Naive thymus-derived CD8-positive, alpha-beta T cell (primary cell): ENCODE data around the gene POMT1. TPM values are rescaled to one million over a fixed set of nuclear protein-coding genes. Genes with fewer than 3 reads are reported as not detected.
"Not testable (repeated sequence)": the region's sequence is repeated elsewhere in the genome, so short reads cannot be mapped to it uniquely, and the experiment has no call there.

Experiments used
- ATAC-seq, 2 donors: fragments of 150-1000 bp; cut with Tn5 transposase in 1 of 2; sonication (Bioruptor Pico), chemical (Tn5 transposase) in 1 of 2; 1 replicate in 1 of 2; 2 replicates in 1 of 2; pipeline ENCODE4 v1.10.0; 2021; ENCODE audit warnings: mild to moderate bottlenecking in 2 of 2, moderate library complexity in 2 of 2
- POLR2A ChIA-PET: fragments of 350-600 bp; sonication (Branson Sonifier 250); formaldehyde crosslinking; loops from one replicate; lab custom pipeline; 2021; ENCODE audit warnings: antibody characterized with exemption; lab: Charles Lee
- DNase-seq, 10 donors: peaks; one replicate each; pipeline versions ENCODE4 v3.0.0 to v3.0.0-alpha.2; 2020 to 2022
- H3K27ac Mint-ChIP-seq, 10 donors: one replicate each; pipeline ENCODE4 v1.8.0; 2020 to 2022; ENCODE audit warnings: mild to moderate bottlenecking in 10 of 10, mixed read lengths in 10 of 10, moderate library complexity in 4 of 10, inconsistent platforms in 1 of 10
- H3K27me3 Mint-ChIP-seq, 5 donors: one replicate each; pipeline ENCODE4 v1.8.0; 2021 to 2022; ENCODE audit warnings: mixed read lengths in 5 of 5
- H3K36me3 Mint-ChIP-seq, 3 donors: one replicate each; pipeline ENCODE4 v1.8.0; 2020 to 2022; ENCODE audit warnings: mixed read lengths in 3 of 3, mild to moderate bottlenecking in 2 of 3, inconsistent platforms in 1 of 3
- H3K4me1 Mint-ChIP-seq, 4 donors: one replicate each; pipeline ENCODE4 v1.8.0; 2021 to 2022; ENCODE audit warnings: mixed read lengths in 4 of 4
- H3K4me3 Mint-ChIP-seq, 10 donors: one replicate each; pipeline ENCODE4 v1.8.0; 2020 to 2022; ENCODE audit warnings: mild to moderate bottlenecking in 10 of 10, mixed read lengths in 10 of 10, moderate library complexity in 6 of 10, inconsistent platforms in 1 of 10
- H3K9me3 Mint-ChIP-seq, 9 donors: one replicate each; pipeline ENCODE4 v1.8.0; 2020 to 2022; ENCODE audit warnings: mixed read lengths in 9 of 9, mild to moderate bottlenecking in 3 of 9, inconsistent platforms in 1 of 9, moderate library complexity in 1 of 9
- polyA plus RNA-seq, 3 donors: library from polyadenylated mRNA; unstranded; fragments of 300-500 nt; fragmentation: Illumina TruSeq; gene quantifications; one replicate each; pipeline ENCODE4 v1.2.3, GENCODE V29; 2021
- total RNA-seq, 8 experiments: library from RNA in 2 of 8; stranded (reverse) in 2 of 8; gene quantifications; one replicate each; pipeline ENCODE4 v1.2.3 and lab custom pipeline; 2021 to 2026

Gene POMT1, protein sequence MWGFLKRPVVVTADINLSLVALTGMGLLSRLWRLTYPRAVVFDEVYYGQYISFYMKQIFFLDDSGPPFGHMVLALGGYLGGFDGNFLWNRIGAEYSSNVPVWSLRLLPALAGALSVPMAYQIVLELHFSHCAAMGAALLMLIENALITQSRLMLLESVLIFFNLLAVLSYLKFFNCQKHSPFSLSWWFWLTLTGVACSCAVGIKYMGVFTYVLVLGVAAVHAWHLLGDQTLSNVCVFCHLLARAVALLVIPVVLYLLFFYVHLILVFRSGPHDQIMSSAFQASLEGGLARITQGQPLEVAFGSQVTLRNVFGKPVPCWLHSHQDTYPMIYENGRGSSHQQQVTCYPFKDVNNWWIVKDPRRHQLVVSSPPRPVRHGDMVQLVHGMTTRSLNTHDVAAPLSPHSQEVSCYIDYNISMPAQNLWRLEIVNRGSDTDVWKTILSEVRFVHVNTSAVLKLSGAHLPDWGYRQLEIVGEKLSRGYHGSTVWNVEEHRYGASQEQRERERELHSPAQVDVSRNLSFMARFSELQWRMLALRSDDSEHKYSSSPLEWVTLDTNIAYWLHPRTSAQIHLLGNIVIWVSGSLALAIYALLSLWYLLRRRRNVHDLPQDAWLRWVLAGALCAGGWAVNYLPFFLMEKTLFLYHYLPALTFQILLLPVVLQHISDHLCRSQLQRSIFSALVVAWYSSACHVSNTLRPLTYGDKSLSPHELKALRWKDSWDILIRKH
- total RNA-seq = 10 to 100 TPM; 48.2 to 48.9 TPM
- polyA plus RNA-seq = 10 to 100 TPM in 2 of 3 donors, 1 to 10 TPM in 1; 7.4 to 11.1 (median 10.5) TPM
- 26.7 to 149 (median 50.2) reads per million in 6 experiments for total RNA-seq (lab: John Stamatoyannopoulos, UW)

DNA sequence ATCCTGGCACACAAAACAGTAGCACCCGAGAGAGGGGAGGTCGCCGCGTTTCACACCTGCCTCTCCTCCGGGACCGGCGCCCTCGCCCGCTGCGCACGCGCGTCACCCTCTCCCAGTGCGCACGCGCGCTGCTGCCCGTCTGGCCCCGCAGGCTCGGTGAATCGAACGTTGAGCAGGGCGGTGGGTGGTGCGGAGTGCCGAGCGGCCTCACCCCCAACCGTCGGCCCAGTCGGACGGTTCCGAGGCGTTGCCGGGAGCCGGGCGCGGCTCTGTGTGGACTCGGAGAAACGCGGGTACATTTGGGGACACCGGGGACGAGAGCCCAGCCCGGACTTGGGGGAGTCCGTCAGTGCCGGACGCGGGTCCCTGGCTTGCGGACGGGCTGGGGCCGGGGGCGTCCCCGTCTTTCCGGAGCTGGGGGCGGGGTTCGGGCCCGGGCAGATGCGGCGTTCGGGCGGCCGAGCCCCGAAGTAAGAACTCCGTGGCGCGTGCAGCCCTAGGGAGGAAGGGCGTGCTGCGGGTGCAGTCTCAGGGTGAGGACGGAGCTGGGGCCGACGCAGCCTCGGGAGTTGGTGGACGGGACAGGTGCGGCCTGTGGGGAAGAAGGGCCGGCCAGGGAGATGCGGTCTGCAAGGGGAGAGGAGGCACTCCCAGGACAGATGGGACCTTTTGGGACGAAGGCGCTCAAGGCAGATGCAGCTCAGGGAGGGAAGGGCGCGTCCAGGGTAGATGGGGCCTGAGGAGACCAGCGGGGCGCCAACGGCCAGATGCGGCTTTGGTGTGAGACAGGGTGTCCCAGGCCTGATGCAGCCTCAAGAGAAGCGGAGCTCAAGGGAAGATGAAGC lies at the start of gene POMT1:
POMT1 (plus strand) TSS at position 138 of the 845 bp plus-strand sequence. CDS start 1,301 bp downstream, outside the sequence.
- Mint-ChIP-seq H3K27ac (peak within 1 kb of the TSS; percentile 86 to 98 (median 94)), H3K36me3 (peaks cover 0 to 23% (median 0%) of the 10 kb centered on the region in 3 donors), H3K9me3 (no peaks in the 10 kb centered on the region), H3K4me1 (peaks cover 34 to 75% (median 63%) of the 10 kb centered on the region in 4 donors), H3K4me3 (peak within 1 kb of the TSS; percentile 90 to 97 (median 93)), H3K27me3 (no peaks in the 10 kb centered on the region)
- peak; percentile 83 to 93 (median 87) for DNase-seq
- ATAC-seq = peak; percentile 57 to 61
- POLR2A ChIA-PET = interaction anchor here (0.7 to 1.0 kb wide), 6 partner anchors 76 to 153 kb away, joined by 3 to 7 read pairs (median 4); no protein-coding TSS in a partner anchor

DNA sequence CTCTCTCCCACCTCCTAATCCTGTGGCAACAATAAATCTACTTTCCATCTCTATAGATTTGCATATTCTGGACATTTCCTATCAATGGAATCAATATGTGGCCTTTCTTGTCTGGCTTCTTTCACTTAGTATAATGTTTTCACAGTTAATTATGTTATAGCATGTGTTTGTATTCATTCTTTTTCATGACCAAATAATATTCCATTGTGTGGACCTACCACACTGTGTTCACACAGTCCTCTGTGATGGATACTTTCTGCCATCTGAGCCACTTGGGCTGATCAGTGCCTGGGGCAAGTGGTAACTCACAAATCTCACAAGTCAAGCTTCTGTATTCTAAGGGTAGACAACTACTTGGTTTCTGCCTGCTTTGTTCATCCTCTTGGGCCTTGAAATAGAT lies 48.7 kb upstream of the POMT1 start:
- peaks cover 1 to 91% (median 26%) of the 10 kb centered on the region in 3 donors for H3K36me3 Mint-ChIP-seq
- POLR2A ChIA-PET = no interaction called here
- peak overlapping the region in 3 of 10 donors; percentile 24 to 74 (median 31) for H3K27ac Mint-ChIP-seq
- ATAC-seq = no peak
- peaks cover 11 to 23% (median 14%) of the 10 kb centered on the region in 4 donors for H3K4me1 Mint-ChIP-seq
- no peaks in the 10 kb centered on the region for H3K9me3 Mint-ChIP-seq
- no peak for DNase-seq
- H3K4me3 Mint-ChIP-seq = no peak overlapping the region
- no peaks in the 10 kb centered on the region for H3K27me3 Mint-ChIP-seq

DNA sequence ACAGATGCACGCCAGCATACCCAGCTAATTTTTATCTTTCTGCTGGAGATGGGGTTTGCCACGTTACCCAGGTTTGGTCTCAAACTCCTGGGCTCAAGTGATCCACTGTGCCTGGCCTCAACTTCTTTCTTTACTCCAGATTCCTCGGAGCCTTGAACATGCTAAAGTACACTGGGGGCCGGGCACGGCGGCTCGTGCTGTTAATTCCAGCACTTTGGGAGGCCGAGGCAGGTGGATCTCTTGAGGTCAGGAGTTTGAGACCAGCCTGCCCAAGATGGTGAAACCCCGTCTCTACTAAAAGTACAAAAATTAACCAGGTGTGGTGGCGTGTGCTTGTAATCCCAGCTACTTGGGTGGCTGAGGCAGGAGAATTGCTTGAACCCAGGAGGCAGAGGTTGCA lies 47.1 kb upstream of the POMT1 start:
- not testable (repeated sequence) for H3K27me3 Mint-ChIP-seq, H3K4me3 Mint-ChIP-seq, H3K9me3 Mint-ChIP-seq, ATAC-seq, DNase-seq
- POLR2A ChIA-PET = interaction anchor here (0.5 to 0.7 kb wide), 3 partner anchors 8 to 177 kb away, joined by 3 read pairs; no protein-coding TSS in a partner anchor
- peaks cover 11 to 27% (median 15%) of the 10 kb centered on the region in 4 donors for H3K4me1 Mint-ChIP-seq
- H3K27ac Mint-ChIP-seq = peak overlapping the region in 2 of 10 donors; percentile 61 to 66
- H3K36me3 Mint-ChIP-seq = peaks cover 0 to 91% (median 28%) of the 10 kb centered on the region in 3 donors

DNA sequence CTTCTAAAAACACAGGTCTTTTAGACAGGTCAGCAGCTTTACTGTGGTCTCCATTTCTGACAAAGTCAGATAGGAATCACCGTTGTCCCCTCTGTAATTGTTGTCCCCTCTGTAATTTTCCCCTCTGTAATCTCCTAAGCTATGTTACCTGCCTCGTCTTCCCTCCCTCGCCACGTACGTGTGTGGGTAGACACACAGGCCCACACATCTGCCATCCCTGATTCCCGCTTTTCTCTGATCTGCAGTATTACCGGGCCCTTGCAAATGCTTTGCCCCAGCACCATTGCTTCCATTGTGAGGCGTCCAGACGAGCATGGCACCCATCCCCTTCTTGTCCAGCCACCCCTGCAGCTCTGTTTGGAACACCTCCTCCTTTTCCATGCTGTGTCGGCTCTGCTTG lies 45.0 kb upstream of the POMT1 start:
- Mint-ChIP-seq H3K4me3 (no peak overlapping the region), H3K4me1 (peaks cover 6 to 25% (median 20%) of the 10 kb centered on the region in 4 donors), H3K27me3 (no peaks in the 10 kb centered on the region), H3K9me3 (no peaks in the 10 kb centered on the region), H3K27ac (peak overlapping the region in 6 of 10 donors; percentile 30 to 89 (median 56)), H3K36me3 (peaks cover 4 to 89% (median 28%) of the 10 kb centered on the region in 3 donors)
- POLR2A ChIA-PET = interaction anchor here (1.6 to 2.1 kb wide), 2 partner anchors 10 to 108 kb away, joined by 3 to 6 read pairs; no protein-coding TSS in a partner anchor
- DNase-seq (no peak), ATAC-seq (no peak)

DNA sequence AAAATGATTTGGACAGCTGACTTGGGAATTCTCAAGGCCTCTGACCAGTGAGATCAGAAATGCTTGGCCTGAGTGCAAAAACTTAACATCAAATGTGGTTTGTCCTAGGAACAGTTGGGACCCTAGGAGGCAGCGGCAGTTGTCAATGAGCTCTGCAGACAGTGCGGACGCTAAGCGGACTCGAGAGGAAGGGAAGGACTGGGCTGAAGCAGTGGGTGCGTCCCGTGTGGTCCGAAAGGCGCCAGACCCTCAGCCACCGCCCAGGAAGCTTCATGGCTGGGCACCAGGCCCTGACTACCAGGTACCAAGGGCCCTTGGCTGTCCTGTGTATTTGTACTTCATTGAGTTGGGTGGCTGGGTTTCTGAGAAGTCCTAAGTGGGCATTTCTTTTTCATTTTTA lies 43.7 kb upstream of the POMT1 start:
- peaks cover 4 to 93% (median 25%) of the 10 kb centered on the region in 3 donors for H3K36me3 Mint-ChIP-seq
- POLR2A ChIA-PET = interaction anchor here (2.1 kb wide), 1 partner anchor 9 kb away, joined by 6 read pairs; no protein-coding TSS in a partner anchor
- peak overlapping the region in 5 of 10 donors; percentile 1 to 79 (median 37) for H3K27ac Mint-ChIP-seq
- H3K4me1 Mint-ChIP-seq = peaks cover 3 to 20% (median 16%) of the 10 kb centered on the region in 4 donors
- H3K27me3 Mint-ChIP-seq = no peaks in the 10 kb centered on the region
- no peak overlapping the region for H3K4me3 Mint-ChIP-seq
- ATAC-seq = no peak
- H3K9me3 Mint-ChIP-seq = no peaks in the 10 kb centered on the region
- no peak for DNase-seq

DNA sequence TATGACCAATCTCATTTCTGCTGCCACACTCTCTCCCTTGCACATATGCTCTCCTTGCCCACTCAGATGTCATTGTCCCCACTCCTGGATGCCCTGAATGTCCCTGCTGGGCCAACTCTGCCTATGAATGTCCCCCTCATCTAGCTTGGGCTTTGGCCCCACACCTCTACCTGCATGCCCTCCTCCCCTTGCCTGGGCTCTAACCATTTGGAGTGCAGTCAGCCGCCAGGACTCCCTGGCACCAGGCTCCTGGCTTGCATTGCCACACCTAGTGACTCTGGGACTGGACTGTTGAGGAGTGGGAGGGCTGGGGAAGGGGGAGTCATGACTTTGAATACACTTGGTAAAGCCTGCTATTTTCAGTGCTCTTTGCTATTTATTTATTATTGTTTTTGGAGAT lies 41.6 kb upstream of the POMT1 start:
- Mint-ChIP-seq H3K4me3 (peak overlapping the region in 1 of 10 donors; percentile 48), H3K27me3 (no peaks in the 10 kb centered on the region), H3K9me3 (no peaks in the 10 kb centered on the region), H3K27ac (peak overlapping the region in 7 of 10 donors; percentile 2 to 78 (median 61)), H3K36me3 (peaks cover 4 to 96% (median 30%) of the 10 kb centered on the region in 3 donors), H3K4me1 (peaks cover 3 to 22% (median 16%) of the 10 kb centered on the region in 4 donors)
- POLR2A ChIA-PET = no interaction called here
- DNase-seq (no peak), ATAC-seq (no peak)

DNA sequence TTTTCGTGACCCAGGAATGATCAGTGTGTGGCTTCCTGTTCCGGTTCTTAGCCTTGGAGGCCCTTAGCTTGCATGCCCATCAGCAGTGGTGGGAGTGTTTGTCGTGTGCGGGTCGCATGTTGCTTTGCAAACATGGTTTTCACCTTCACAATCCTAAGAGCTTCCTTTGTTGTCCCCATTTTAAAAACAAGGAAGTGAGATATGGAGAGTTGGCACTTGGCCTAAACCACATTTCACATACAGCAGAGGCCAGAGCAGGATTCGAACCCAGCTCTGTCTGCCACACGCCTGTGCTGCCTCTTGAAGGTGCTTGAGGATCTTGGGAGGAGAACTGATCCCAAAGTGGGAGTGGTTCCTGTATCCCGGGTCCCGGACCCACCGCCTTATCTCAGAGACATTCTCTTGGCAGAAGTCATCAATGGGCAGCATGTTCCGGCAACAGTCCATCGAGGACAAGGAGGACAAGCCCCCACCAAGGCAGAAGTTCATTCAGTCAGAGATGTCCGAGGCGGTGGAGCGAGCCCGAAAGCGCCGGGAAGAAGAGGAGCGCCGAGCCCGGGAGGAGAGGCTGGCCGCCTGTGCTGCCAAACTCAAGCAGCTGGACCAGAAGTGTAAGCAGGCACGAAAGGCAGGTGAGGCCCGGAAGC lies 38.2 kb upstream of the POMT1 start:
- POLR2A ChIA-PET = interaction anchor here (0.6 to 0.8 kb wide), 2 partner anchors 16 to 103 kb away, joined by 3 read pairs; no protein-coding TSS in a partner anchor
- no peak for ATAC-seq
- Mint-ChIP-seq H3K4me3 (no peak overlapping the region), H3K27me3 (no peaks in the 10 kb centered on the region), H3K27ac (peak overlapping the region in 2 of 10 donors; percentile 9 to 22), H3K9me3 (no peaks in the 10 kb centered on the region), H3K36me3 (peaks cover 4 to 91% (median 16%) of the 10 kb centered on the region in 3 donors), H3K4me1 (peaks cover 3 to 21% (median 13%) of the 10 kb centered on the region in 4 donors)
- no peak for DNase-seq

DNA sequence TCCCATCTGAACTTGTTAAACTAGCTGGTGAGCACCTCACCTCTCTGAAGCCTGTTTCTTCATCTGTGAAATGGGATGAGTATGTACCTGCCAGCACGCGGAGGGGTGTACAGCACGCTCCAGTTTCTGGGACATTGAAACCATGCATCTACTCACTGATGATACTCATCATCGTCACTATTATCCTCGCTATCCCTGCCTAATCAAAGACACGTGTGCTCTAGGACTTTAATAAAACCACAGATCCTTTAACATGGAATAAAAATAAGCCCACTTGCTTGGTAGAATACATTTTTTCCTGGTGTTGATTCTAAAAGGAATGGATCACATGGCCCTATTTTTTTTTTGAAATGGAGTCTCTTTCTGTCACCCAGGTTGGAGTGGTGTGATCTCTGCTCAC lies 37.3 kb upstream of the POMT1 start:
- POLR2A ChIA-PET = no interaction called here
- no peaks in the 10 kb centered on the region for H3K9me3 Mint-ChIP-seq
- H3K4me3 Mint-ChIP-seq = no peak overlapping the region
- H3K4me1 Mint-ChIP-seq = peaks cover 3 to 23% (median 17%) of the 10 kb centered on the region in 4 donors
- DNase-seq (no peak), ATAC-seq (no peak)
- peak overlapping the region in 1 of 10 donors; percentile 6 for H3K27ac Mint-ChIP-seq
- peaks cover 8 to 91% (median 17%) of the 10 kb centered on the region in 3 donors for H3K36me3 Mint-ChIP-seq
- no peaks in the 10 kb centered on the region for H3K27me3 Mint-ChIP-seq

DNA sequence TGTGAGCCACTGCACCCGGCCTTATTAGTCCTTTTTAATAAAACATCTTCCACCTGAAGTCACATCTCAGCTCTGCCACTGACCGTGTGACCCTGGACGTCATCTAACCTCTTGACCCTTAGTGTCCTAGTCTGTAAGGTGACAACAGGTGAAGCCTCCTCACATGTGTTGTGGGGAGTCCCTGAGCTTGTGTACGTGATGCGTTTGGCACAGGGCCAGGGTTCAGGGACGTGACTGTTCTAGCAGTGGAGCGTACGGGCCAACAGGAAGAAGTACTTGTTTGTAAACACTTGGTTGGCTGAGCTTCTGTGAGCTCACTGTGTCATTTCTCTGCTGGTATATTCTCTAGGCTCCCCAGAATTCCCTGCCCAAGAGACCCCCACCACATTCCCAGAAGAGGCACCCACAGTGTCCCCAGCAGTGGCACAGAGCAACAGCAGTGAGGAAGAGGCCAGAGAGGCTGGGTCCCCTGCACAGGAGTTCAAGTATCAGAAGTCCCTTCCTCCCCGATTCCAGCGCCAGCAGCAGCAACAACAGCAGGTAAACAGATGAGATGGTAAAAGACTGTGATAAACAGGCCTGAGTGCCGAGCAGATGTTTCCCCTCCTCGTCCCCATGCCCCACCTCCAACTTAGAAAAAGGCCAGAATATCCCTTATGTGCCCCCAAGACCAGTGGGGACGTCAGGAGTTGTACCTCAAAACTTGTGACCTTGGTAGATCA lies 35.3 kb upstream of the POMT1 start:
- DNase-seq (no peak), ATAC-seq (no peak)
- Mint-ChIP-seq H3K4me1 (peaks cover 0 to 22% (median 8%) of the 10 kb centered on the region in 4 donors), H3K36me3 (peaks cover 9 to 92% (median 27%) of the 10 kb centered on the region in 3 donors), H3K4me3 (no peak overlapping the region), H3K27ac (peak overlapping the region in 6 of 10 donors; percentile 7 to 71 (median 68)), H3K27me3 (no peaks in the 10 kb centered on the region), H3K9me3 (no peaks in the 10 kb centered on the region)
- POLR2A ChIA-PET = interaction anchor here (0.5 to 1.7 kb wide), 3 partner anchors 9 to 252 kb away, joined by 3 to 6 read pairs (median 3); no protein-coding TSS in a partner anchor

DNA sequence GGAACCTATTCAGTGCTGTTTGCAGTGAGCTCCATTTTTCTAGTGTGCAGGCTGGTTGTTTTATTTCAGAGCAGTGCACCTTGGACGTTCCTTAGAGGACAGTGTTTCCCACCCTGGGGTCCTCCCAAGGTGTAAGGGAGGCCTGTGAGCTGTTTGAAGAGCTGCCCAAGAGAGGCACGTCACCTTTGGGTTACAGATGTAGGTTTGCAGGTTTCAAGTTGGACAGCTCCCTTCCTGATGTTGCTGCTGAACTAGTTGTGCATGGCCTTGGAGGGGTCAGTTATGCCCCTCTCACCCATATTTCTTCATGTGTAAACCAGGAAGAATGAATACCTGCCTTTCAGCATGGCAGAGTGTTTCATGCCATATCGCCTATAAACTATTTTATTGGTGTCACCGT lies 34.7 kb upstream of the POMT1 start:
- POLR2A ChIA-PET = interaction anchor here (0.5 to 1.7 kb wide), 3 partner anchors 9 to 253 kb away, joined by 3 to 6 read pairs (median 3); no protein-coding TSS in a partner anchor
- H3K4me3 Mint-ChIP-seq = no peak overlapping the region
- peaks cover 0 to 19% (median 12%) of the 10 kb centered on the region in 4 donors for H3K4me1 Mint-ChIP-seq
- ATAC-seq (no peak), DNase-seq (no peak)
- no peaks in the 10 kb centered on the region for H3K27me3 Mint-ChIP-seq
- H3K36me3 Mint-ChIP-seq = peaks cover 13 to 93% (median 30%) of the 10 kb centered on the region in 3 donors
- H3K9me3 Mint-ChIP-seq = no peaks in the 10 kb centered on the region
- peak overlapping the region in 2 of 10 donors; percentile 68 to 69 for H3K27ac Mint-ChIP-seq
